Skeletal muscle satellite cell (primary cell): ENCODE measurements around the gene ARMH3.
A peak's percentile ranks its signal among the peaks of the same experiment; 100 is the strongest.

Experiments
- H3K27me3 ChIP-seq: 2 replicates; pipeline ENCODE4 v1.7.0; 2013; ENCODE audit warnings: low read length; ENCODE audit not compliant: control insufficient read depth, insufficient read depth
- H3K36me3 ChIP-seq: 2 replicates; pipeline ENCODE4 v1.7.0; 2013; ENCODE audit warnings: mild to moderate bottlenecking, control low read depth, low read length; ENCODE audit not compliant: insufficient read depth
- H3K4me1 ChIP-seq: 2 replicates; pipeline ENCODE4 v1.7.0; 2013; ENCODE audit warnings: low read length; ENCODE audit not compliant: control insufficient read depth, insufficient read depth
- H3K4me2 ChIP-seq: 2 replicates; pipeline ENCODE4 v1.7.0; 2013; ENCODE audit warnings: mild to moderate bottlenecking, low read length
- H3K4me3 ChIP-seq: 2 replicates; pipeline ENCODE4 v1.7.0; 2013; ENCODE audit warnings: low read length
- H3K9ac ChIP-seq: 2 replicates; pipeline ENCODE4 v1.7.0; 2013; ENCODE audit warnings: mild to moderate bottlenecking, low read depth, low read length, moderate library complexity
- H3K9me3 ChIP-seq: replicated peaks from 2 replicates; pipeline ENCODE4 v1.7.0; 2013; ENCODE audit warnings: mild to moderate bottlenecking, control low read depth, low read length

ARMH3 gene

GRCh38 chr10:101956898-101957297 is 99.1 kb downstream of the ARMH3 start:
- H3K36me3 ChIP-seq = peaks cover 10% of the 10 kb centered on the region
- H3K4me1 ChIP-seq = peaks cover 22% of the 10 kb centered on the region
- no peak overlapping the region for H3K9ac ChIP-seq
- H3K4me3 ChIP-seq = no peak overlapping the region
- no peaks in the 10 kb centered on the region for H3K27me3 ChIP-seq
- H3K9me3 ChIP-seq = no peaks in the 10 kb centered on the region
- no peak overlapping the region for H3K4me2 ChIP-seq

DNA sequence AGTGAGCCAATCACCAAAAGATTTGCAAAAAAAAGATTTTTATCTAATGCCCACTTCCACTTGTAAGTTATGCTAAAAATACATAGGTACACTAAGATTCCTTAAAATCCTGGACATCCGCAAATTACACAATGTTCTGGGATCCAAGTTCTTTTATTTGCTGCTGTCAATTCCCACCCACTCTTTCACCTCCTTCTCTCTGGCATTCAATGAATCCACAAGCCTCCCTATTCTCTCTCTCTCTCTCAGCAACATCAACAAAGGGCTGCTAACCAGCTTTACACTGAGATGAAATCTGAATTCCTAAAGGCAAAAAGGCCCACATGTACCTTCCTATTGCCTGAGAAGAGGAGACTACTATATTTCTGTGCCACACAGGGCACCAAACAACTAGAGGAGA is 99.9 kb downstream of the ARMH3 start:
- Histone ChIP-seq H3K4me1 (peaks cover 20% of the 10 kb centered on the region), H3K4me3 (no peak overlapping the region), H3K4me2 (no peak overlapping the region), H3K36me3 (peaks cover 10% of the 10 kb centered on the region), H3K9me3 (no peaks in the 10 kb centered on the region), H3K27me3 (no peaks in the 10 kb centered on the region), H3K9ac (no peak overlapping the region)

DNA sequence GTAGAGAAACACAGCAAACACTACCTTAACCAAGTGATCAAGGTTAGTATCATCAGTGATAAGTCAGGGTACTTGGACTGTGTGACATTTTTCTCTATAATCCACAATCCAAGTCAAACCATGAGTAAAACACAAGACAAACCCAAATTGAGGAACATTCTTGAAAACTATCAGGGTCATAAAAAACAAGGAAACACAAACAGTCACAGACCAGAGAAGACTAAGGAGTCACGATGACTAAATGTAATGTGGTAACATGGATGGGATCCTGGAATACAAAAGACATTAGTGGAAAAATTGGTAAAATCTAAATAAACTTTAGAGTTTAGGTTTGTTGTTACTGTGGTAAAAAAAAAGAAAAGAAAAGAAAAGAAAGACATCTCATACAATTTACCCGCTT is 103.8 kb downstream of the ARMH3 start:
- H3K4me2 ChIP-seq = peak overlapping the region; percentile 37
- H3K9me3 ChIP-seq = no peaks in the 10 kb centered on the region
- no peak overlapping the region for H3K4me3 ChIP-seq
- peaks cover 16% of the 10 kb centered on the region for H3K4me1 ChIP-seq
- H3K9ac ChIP-seq = no peak overlapping the region
- H3K36me3 ChIP-seq = peaks cover 12% of the 10 kb centered on the region
- H3K27me3 ChIP-seq = no peaks in the 10 kb centered on the region

DNA sequence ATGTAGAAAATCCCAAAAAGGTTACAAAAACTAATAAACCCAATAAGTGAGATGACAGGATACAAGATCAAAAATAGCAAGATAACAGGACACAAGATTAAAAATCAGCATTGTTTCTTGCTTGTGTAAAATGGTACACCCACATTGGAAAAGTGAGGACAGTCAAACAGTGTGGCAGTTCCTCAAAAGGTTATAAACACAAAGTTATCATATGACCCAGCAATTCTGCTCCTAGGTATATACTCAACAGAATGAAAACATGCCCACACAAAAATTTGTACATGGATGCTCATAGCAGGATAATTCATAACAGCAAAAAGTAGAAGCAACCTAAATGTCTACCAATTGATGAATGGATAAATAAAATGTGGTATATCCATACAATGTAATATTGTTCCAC is 105.8 kb downstream of the ARMH3 start:
- Histone ChIP-seq H3K9ac (no peak overlapping the region), H3K4me1 (peaks cover 16% of the 10 kb centered on the region), H3K9me3 (no peaks in the 10 kb centered on the region), H3K36me3 (peaks cover 7% of the 10 kb centered on the region), H3K4me3 (no peak overlapping the region), H3K27me3 (no peaks in the 10 kb centered on the region), H3K4me2 (no peak overlapping the region)

DNA sequence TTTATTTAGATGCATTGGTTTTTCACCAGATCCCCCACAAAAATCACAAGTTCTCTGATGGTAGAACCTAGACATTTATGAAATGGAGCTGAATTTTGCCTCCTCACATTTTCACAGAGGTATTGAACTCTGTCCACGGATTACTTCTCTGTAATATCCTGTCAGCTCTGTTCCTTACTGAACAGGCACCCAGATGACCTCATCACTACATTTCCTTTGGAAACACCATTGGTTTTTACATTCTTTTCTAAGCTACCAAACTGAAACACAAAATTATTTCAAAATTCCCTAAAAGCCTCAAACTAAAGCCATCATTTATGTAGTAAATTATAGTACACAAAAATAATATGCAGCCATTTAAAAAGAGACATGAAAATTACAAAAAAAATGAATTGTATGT is 114.1 kb downstream of the ARMH3 start:
- Histone ChIP-seq H3K27me3 (no peaks in the 10 kb centered on the region), H3K36me3 (no peaks in the 10 kb centered on the region), H3K4me3 (no peak overlapping the region), H3K9ac (no peak overlapping the region), H3K4me2 (no peak overlapping the region), H3K4me1 (peaks cover 48% of the 10 kb centered on the region), H3K9me3 (no peaks in the 10 kb centered on the region)

- Histone ChIP-seq H3K9me3 (no peaks in the 10 kb centered on the region), H3K4me3 (no peak overlapping the region)
Measured at GRCh38 chr10:101940916-101941315, 115.1 kb downstream of the ARMH3 start.

GRCh38 chr10:101939729-101940128 is 116.2 kb downstream of the ARMH3 start:
- H3K27me3 ChIP-seq = no peaks in the 10 kb centered on the region
- H3K4me2 ChIP-seq = peak overlapping the region; percentile 57
- H3K4me3 ChIP-seq = no peak overlapping the region
- H3K36me3 ChIP-seq = no peaks in the 10 kb centered on the region
- peaks cover 48% of the 10 kb centered on the region for H3K4me1 ChIP-seq
- peak overlapping the region; percentile 30 for H3K9ac ChIP-seq
- H3K9me3 ChIP-seq = no peaks in the 10 kb centered on the region

More at GRCh38 chr10:101940916-101941315, 115.1 kb downstream of the ARMH3 start:
- H3K4me1 ChIP-seq = peaks cover 48% of the 10 kb centered on the region
- H3K4me2 ChIP-seq = no peak overlapping the region
- no peaks in the 10 kb centered on the region for H3K27me3 ChIP-seq
- no peak overlapping the region for H3K9ac ChIP-seq
- H3K36me3 ChIP-seq = no peaks in the 10 kb centered on the region

DNA sequence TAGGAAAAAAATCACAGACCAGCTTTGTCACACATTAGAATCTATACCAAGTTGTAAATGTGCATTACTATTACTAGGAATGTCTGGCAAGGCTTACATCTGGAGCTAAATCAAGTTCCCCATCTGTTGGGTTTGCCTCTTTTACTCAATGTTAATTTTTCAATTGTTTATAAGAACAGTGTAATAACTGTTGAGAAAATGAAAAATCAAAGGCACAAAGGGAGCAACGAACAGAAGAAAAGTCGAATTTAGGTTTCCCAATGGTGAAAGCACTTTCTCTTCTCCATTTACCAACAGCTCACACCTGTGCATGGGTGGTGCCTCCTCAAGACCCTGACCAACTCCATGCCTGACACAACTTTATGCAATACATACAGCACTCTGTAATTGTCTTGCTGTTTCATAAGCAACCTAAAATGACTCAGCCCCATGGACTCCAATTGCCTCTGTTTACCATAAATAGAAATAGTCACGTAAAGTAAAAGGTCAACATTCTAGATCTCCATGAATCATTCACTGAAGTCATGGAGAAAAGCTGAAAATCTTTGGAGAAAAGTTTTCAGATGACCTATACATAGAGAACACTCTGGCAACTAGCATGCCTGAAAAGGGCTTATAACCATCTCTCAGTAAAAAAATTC is 116.8 kb downstream of the ARMH3 start:
- Histone ChIP-seq H3K4me1 (peaks cover 48% of the 10 kb centered on the region), H3K4me2 (peak overlapping the region; percentile 57), H3K4me3 (no peak overlapping the region), H3K9me3 (no peaks in the 10 kb centered on the region), H3K36me3 (no peaks in the 10 kb centered on the region), H3K27me3 (no peaks in the 10 kb centered on the region), H3K9ac (peak overlapping the region; percentile 30)

DNA sequence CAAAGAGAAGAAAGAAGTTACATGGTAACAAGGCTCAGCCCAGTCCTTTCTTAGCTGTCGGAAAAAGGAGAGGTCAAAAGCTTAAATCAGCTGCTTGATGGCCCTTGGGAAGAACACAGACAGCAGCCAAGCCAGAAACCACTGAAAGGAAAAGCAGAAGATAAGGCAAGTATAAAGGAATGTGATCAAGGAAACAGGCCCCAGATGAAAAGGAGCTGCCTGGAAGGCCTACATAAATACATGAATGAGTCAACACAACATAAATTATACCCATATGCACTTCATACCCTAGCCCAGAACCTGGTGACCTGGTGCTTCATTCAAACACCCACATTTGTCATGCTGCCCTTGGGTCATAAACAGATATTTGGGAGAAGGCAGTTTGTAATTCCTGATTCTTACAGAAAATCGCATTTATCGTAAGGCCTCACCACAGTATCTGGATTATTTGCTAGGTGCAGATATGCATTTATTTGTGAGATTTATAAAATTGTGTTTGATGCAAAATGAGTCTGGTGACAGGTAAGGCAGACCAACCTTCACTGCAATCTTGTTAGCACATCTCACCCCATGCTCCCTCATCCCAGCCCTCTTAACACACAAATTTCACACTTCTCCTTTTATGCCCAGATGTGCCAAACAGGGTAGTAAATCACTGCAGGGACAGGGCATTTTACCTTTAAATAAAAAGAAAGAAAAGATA is 117.5 kb downstream of the ARMH3 start:
- Histone ChIP-seq H3K4me1 (peaks cover 48% of the 10 kb centered on the region), H3K4me3 (no peak overlapping the region), H3K9me3 (no peaks in the 10 kb centered on the region), H3K9ac (no peak overlapping the region), H3K27me3 (no peaks in the 10 kb centered on the region), H3K4me2 (peak overlapping the region; percentile 54), H3K36me3 (no peaks in the 10 kb centered on the region)

- no peak overlapping the region for H3K4me3 ChIP-seq
- peaks cover 27% of the 10 kb centered on the region for H3K4me1 ChIP-seq
- H3K27me3 ChIP-seq = no peaks in the 10 kb centered on the region
- no peaks in the 10 kb centered on the region for H3K36me3 ChIP-seq
- no peak overlapping the region for H3K4me2 ChIP-seq
- H3K9me3 ChIP-seq = no peaks in the 10 kb centered on the region
- H3K9ac ChIP-seq = no peak overlapping the region
Measured at GRCh38 chr10:101935431-101935830, 120.5 kb downstream of the ARMH3 start.

- peaks cover 22% of the 10 kb centered on the region for H3K4me1 ChIP-seq
- H3K4me3 ChIP-seq = no peak overlapping the region
- H3K36me3 ChIP-seq = no peaks in the 10 kb centered on the region
- H3K27me3 ChIP-seq = no peaks in the 10 kb centered on the region
- no peaks in the 10 kb centered on the region for H3K9me3 ChIP-seq
- H3K9ac ChIP-seq = no peak overlapping the region
- H3K4me2 ChIP-seq = no peak overlapping the region
Measured at GRCh38 chr10:101934686-101935305, 121.2 kb downstream of the ARMH3 start.
